Neural progenitor cell (in vitro differentiated cells): Measurements from ENCODE around the gene DNM2. TPM values are rescaled to one million over a fixed set of nuclear protein-coding genes. Genes with fewer than 3 reads are reported as not detected.
"Not testable (repeated sequence)": the region's sequence is repeated elsewhere in the genome, so short reads cannot be mapped to it uniquely, and the experiment has no call there.

Experiments
- DNase-seq: peaks from one replicate; pipeline ENCODE4 v3.0.0-alpha.2; 2016; ENCODE audit warnings: low spot score
- H2AFZ ChIP-seq: fragments of 200-600 bp; sonication (generic); replicated peaks from 2 replicates; pipeline ENCODE4 v1.6.1; 2016; ENCODE audit warnings: antibody characterized with exemption
- H3F3A ChIP-seq: fragments of 200-600 bp; sonication (generic); 2 replicates; pipeline ENCODE4 v1.6.1; 2016; ENCODE audit warnings: antibody characterized with exemption, low read depth
- H3K27ac ChIP-seq: fragments of 200-600 bp; sonication (generic); 2 replicates; pipeline ENCODE4 v1.5.1; 2016; ENCODE audit warnings: mild to moderate bottlenecking
- H3K27me3 ChIP-seq: fragments of 200-600 bp; sonication (generic); 2 replicates; pipeline ENCODE4 v1.6.1; 2016; ENCODE audit warnings: mild to moderate bottlenecking, moderate library complexity
- H3K36me3 ChIP-seq: fragments of 200-600 bp; sonication (generic); 2 replicates; pipeline ENCODE4 v1.5.1; 2016
- H3K4me1 ChIP-seq: fragments of 200-600 bp; sonication (generic); 2 replicates; pipeline ENCODE4 v1.6.1; 2016; ENCODE audit warnings: mixed run types
- H3K4me2 ChIP-seq: fragments of 200-600 bp; sonication (generic); 2 replicates; pipeline ENCODE4 v1.6.1; 2016
- H3K4me3 ChIP-seq: fragments of 200-600 bp; sonication (generic); 2 replicates; pipeline ENCODE4 v1.5.1; 2016
- H3K79me2 ChIP-seq: fragments of 200-600 bp; sonication (generic); 2 replicates; pipeline ENCODE4 v1.6.1; 2016; ENCODE audit warnings: low read depth
- H3K9ac ChIP-seq: fragments of 200-600 bp; sonication (generic); 2 replicates; pipeline ENCODE4 v1.6.1; 2016
- H3K9me3 ChIP-seq: fragments of 200-600 bp; sonication (generic); 2 replicates; pipeline ENCODE4 v1.5.1; 2016; ENCODE audit warnings: low read depth
- H4K20me1 ChIP-seq: fragments of 200-600 bp; sonication (generic); 2 replicates; pipeline ENCODE4 v1.6.1; 2016; ENCODE audit warnings: low read depth
- H3K27ac Mint-ChIP-seq: 3 replicates; pipeline ENCODE4 v1.8.0; 2021; ENCODE audit warnings: mixed read lengths
- H3K27me3 Mint-ChIP-seq: 2 replicates; pipeline ENCODE4 v1.8.0; 2022; ENCODE audit warnings: low read depth, mild to moderate bottlenecking, inconsistent platforms, moderate library complexity, mixed read lengths; ENCODE audit not compliant: insufficient read depth
- H3K36me3 Mint-ChIP-seq: 3 replicates; pipeline ENCODE4 v1.8.0; 2021; ENCODE audit warnings: mixed read lengths
- H3K4me1 Mint-ChIP-seq: 3 replicates; pipeline ENCODE4 v1.8.0; 2021; ENCODE audit warnings: mixed read lengths
- H3K4me3 Mint-ChIP-seq: 3 replicates; pipeline ENCODE4 v1.8.0; 2021; ENCODE audit warnings: mild to moderate bottlenecking, moderate library complexity, mixed read lengths
- H3K9me3 Mint-ChIP-seq: 3 replicates; pipeline ENCODE4 v1.8.0; 2020; ENCODE audit warnings: mixed read lengths
- CTCF ChIP-seq: fragments of 200-600 bp; sonication (generic); IDR thresholded peaks from 2 replicates; pipeline ENCODE4 v1.5.1; 2017; ENCODE audit warnings: antibody characterized with exemption, mild to moderate bottlenecking
- EZH2 ChIP-seq: fragments of 200-600 bp; sonication (generic); IDR thresholded peaks from 2 replicates; pipeline ENCODE4 v1.6.1; 2017; ENCODE audit warnings: antibody characterized with exemption, mild to moderate bottlenecking, moderate library complexity
- EZH2phosphoT487 ChIP-seq: fragments of 200-600 bp; sonication (generic); IDR thresholded peaks from 2 replicates; pipeline ENCODE4 v1.6.1; 2017; ENCODE audit warnings: antibody characterized with exemption
- total RNA-seq: library from RNA; depleted of rRNA; stranded (reverse); fragments of >200 nt; gene quantifications from 2 replicates; pipeline ENCODE4 v1.2.3, GENCODE V29; 2015; ENCODE audit warnings: low replicate concordance

DNM2 gene
- total RNA-seq, 1 donor from 2014 or later, result 49.9 TPM

- H3K4me3 Mint-ChIP-seq, result no peak overlapping the region
- H4K20me1 ChIP-seq, result no peaks in the 10 kb centered on the region
- no peaks in the 10 kb centered on the region for H3K4me1 ChIP-seq
- DNase-seq, result peak; percentile 44
- H3F3A ChIP-seq, result no peaks in the 10 kb centered on the region
- no peak overlapping the region for H2AFZ ChIP-seq
- H3K9me3 ChIP-seq, result no peaks in the 10 kb centered on the region
- no peak overlapping the region for H3K27ac ChIP-seq
- no peaks in the 10 kb centered on the region for H3K36me3 Mint-ChIP-seq
- TF ChIP-seq EZH2 (no peak), EZH2phosphoT487 (no peak), CTCF (peak; percentile 58)
- H3K27me3 Mint-ChIP-seq, result peaks cover 6% of the 10 kb centered on the region
- H3K9me3 Mint-ChIP-seq, result peaks cover under 1% of the 10 kb centered on the region
- no peak overlapping the region for H3K9ac ChIP-seq
- H3K4me2 ChIP-seq, result no peak overlapping the region
- no peaks in the 10 kb centered on the region for H3K4me1 Mint-ChIP-seq
- H3K27ac Mint-ChIP-seq, result peak overlapping the region; percentile 72
- no peak overlapping the region for H3K4me3 ChIP-seq
- no peaks in the 10 kb centered on the region for H3K79me2 ChIP-seq
- no peaks in the 10 kb centered on the region for H3K36me3 ChIP-seq
- no peaks in the 10 kb centered on the region for H3K27me3 ChIP-seq
These were observed 138.1 kb downstream of the DNM2 start for GRCh38 chr19:10855879-10856522.

GRCh38 chr19:10856899-10857298, 139.0 kb downstream of the DNM2 start:
- not testable (repeated sequence) for H2AFZ ChIP-seq, H3K4me3 Mint-ChIP-seq, H3F3A ChIP-seq, H3K27ac ChIP-seq, H3K27me3 Mint-ChIP-seq, H3K4me1 ChIP-seq, H3K79me2 ChIP-seq, H3K4me2 ChIP-seq, DNase-seq, H3K9ac ChIP-seq, H3K36me3 ChIP-seq, H3K9me3 ChIP-seq, H3K27ac Mint-ChIP-seq, H3K9me3 Mint-ChIP-seq, H3K4me3 ChIP-seq, H3K36me3 Mint-ChIP-seq, H3K27me3 ChIP-seq, H3K4me1 Mint-ChIP-seq, H4K20me1 ChIP-seq

DNA sequence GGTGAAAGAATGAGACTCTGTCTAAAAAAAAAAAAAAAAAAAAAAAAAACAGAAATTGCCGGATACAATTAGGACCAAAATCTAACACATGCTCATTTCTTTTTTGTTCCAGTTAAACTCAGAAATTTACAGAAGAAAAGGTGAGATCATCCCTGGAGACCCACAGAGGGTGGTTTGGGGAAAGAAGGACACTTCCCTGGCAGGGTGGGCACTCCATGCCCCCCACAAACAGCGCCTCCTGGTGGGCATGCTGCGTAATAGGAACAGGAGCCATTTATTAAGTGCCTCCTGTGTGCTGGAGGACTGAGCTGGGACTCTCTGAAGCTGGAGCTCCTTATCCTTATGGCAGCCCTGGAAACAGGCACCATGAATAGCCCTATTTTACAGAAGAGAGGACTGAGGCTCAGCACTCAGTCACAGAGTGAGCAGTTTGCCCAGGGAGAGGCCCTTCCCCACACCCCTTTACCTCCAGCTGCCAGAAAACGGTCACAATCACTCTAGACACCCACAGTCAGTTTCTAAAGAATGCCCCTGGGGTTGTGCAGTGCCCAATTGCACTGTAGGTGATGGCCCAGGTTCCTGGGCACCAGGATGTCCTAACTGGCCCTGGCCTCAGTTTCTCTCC, 140.4 kb downstream of the DNM2 start:
- peak; percentile 72 for DNase-seq
- H3K27me3 ChIP-seq, result no peaks in the 10 kb centered on the region

More for the DNA sequence above, 140.4 kb downstream of the DNM2 start:
- Histone ChIP-seq H3K4me3 (no peak overlapping the region), H3K36me3 (no peaks in the 10 kb centered on the region), H3K4me2 (no peak overlapping the region), H3K4me1 (no peaks in the 10 kb centered on the region), H3K9me3 (no peaks in the 10 kb centered on the region), H3F3A (no peaks in the 10 kb centered on the region), H2AFZ (peak overlapping the region; percentile 18), H3K27ac (no peak overlapping the region), H3K9ac (no peak overlapping the region), H3K79me2 (no peaks in the 10 kb centered on the region), H4K20me1 (no peaks in the 10 kb centered on the region)
- peaks cover 9% of the 10 kb centered on the region for H3K27me3 Mint-ChIP-seq
- TF ChIP-seq EZH2phosphoT487 (no peak), EZH2 (no peak), CTCF (peak; percentile 87)
- H3K4me3 Mint-ChIP-seq, result peak overlapping the region; percentile 19
- H3K9me3 Mint-ChIP-seq, result peaks cover 2% of the 10 kb centered on the region
- H3K36me3 Mint-ChIP-seq, result no peaks in the 10 kb centered on the region
- H3K4me1 Mint-ChIP-seq, result peaks cover 8% of the 10 kb centered on the region
- peak overlapping the region; percentile 88 for H3K27ac Mint-ChIP-seq
